Fibroblast of villous mesenchyme (primary cell): ENCODE measurements around the gene ERC1. TPM values are rescaled to one million over a fixed set of nuclear protein-coding genes. Genes with fewer than 3 reads are reported as not detected.
"Not testable (repeated sequence)": the region's sequence is repeated elsewhere in the genome, so short reads cannot be mapped to it uniquely, and the experiment has no call there.

Source experiments
- DNase-seq: peaks from one replicate; pipeline ENCODE4 v3.0.0-alpha.2; 2010; ENCODE audit warnings: low read depth
- H3K4me3 ChIP-seq: 2 replicates; pipeline ENCODE4 v1.5.1; 2011; ENCODE audit warnings: low read depth, mild to moderate bottlenecking, low read length
- CTCF ChIP-seq: IDR thresholded peaks from 2 replicates; pipeline ENCODE4 v1.5.1; 2012; ENCODE audit warnings: low read depth, mild to moderate bottlenecking, low read length; ENCODE audit not compliant: insufficient read depth
- total RNA-seq: library from RNA; depleted of rRNA; stranded (reverse); fragments of >200 nt; gene quantifications from 2 replicates; pipeline ENCODE4 v1.2.3, GENCODE V29; 2012

Gene ERC1
- total RNA-seq, 1 donor, result 49.7 TPM

- DNase-seq, result peak; percentile 34
- no peak for TF ChIP-seq CTCF
- H3K4me3 ChIP-seq, result no peak overlapping the region
Measured at GRCh38 chr12:1206118-1206734, 215.2 kb downstream of the ERC1 start.

GRCh38 chr12:1207276-1207675, 216.3 kb downstream of the ERC1 start:
- no peak for TF ChIP-seq CTCF
- DNase-seq, result no peak
- no peak overlapping the region for H3K4me3 ChIP-seq

GRCh38 chr12:1208719-1209118, 217.7 kb downstream of the ERC1 start:
- DNase-seq, H3K4me3 ChIP-seq: not testable (repeated sequence)

- no peak for DNase-seq
- no peak for TF ChIP-seq CTCF
- H3K4me3 ChIP-seq, result no peak overlapping the region
Measured at GRCh38 chr12:1212526-1212925, 221.5 kb downstream of the ERC1 start.

GRCh38 chr12:1213205-1213604, 222.2 kb downstream of the ERC1 start:
- no peak for TF ChIP-seq CTCF
- DNase-seq, result no peak
- H3K4me3 ChIP-seq, result no peak overlapping the region

GRCh38 chr12:1213618-1214205, 222.7 kb downstream of the ERC1 start:
- DNase-seq, result no peak
- no peak for TF ChIP-seq CTCF
- no peak overlapping the region for H3K4me3 ChIP-seq

- no peak for DNase-seq
- no peak overlapping the region for H3K4me3 ChIP-seq
- TF ChIP-seq CTCF, result no peak
Measured at GRCh38 chr12:1216560-1216959, 225.5 kb downstream of the ERC1 start.
